Lower lobe of right lung (tissue), 2 donors: ENCODE measurements around the gene SPATA31E1. TPM values are rescaled to one million over a fixed set of nuclear protein-coding genes. Genes with fewer than 3 reads are reported as not detected.

Experiments
- ATAC-seq, 2 donors: fragments of 200-7000 bp; cut with Tn5 transposase; one replicate each; pipeline ENCODE4 v1.9.1; 2020 to 2022; ENCODE audit warnings: mild to moderate bottlenecking in 2 of 2, moderate library complexity in 2 of 2
- DNase-seq: peaks from one replicate; pipeline ENCODE4 v3.0.0-alpha.2; 2020
- H3K27ac ChIP-seq: fragments of 200-600 bp; one replicate; pipeline ENCODE4 v1.8.0; 2022
- H3K27me3 ChIP-seq: fragments of 200-600 bp; one replicate; pipeline ENCODE4 v1.8.0; 2022; ENCODE audit warnings: low read depth
- H3K36me3 ChIP-seq: fragments of 200-600 bp; one replicate; pipeline ENCODE4 v1.8.0; 2022; ENCODE audit warnings: mild to moderate bottlenecking
- H3K4me1 ChIP-seq: fragments of 200-600 bp; one replicate; pipeline ENCODE4 v1.8.0; 2022
- H3K4me3 ChIP-seq: fragments of 200-600 bp; one replicate; pipeline ENCODE4 v1.8.0; 2022; ENCODE audit warnings: mild to moderate bottlenecking
- H3K9me3 ChIP-seq: fragments of 200-600 bp; one replicate; pipeline ENCODE4 v1.8.0; 2022
- CTCF ChIP-seq: fragments of 200-600 bp; IDR thresholded peaks from one replicate; pipeline ENCODE4 v1.8.0; 2022; ENCODE audit warnings: antibody characterized with exemption, mild to moderate bottlenecking
- intact Hi-C: fragments of 100-400 bp; cut with DNase I; formaldehyde crosslinking; loops from one replicate; pipeline ENCODE4 v1.11.0; 2022
- total RNA-seq: library from RNA; stranded (reverse); fragmentation: NEBNext Ultra II Directional; extraction: Animal tissue kit (Norgen Biotek cat#: 25700); gene quantifications from one replicate; pipeline ENCODE4 v1.2.1, GENCODE V29; 2021
- donor health status: DM: no; HTN: yes; CAD: no; lungs with severe emphysema.

The SPATA31E1 gene
- total RNA-seq, 1 donor from 2014 or later: not detected

GRCh38 chr9:87863882-87864465 lies 18.7 kb upstream of the SPATA31E1 start:
- H3K36me3 ChIP-seq: no peaks in the 10 kb centered on the region
- no peaks in the 10 kb centered on the region for H3K27me3 ChIP-seq
- H3K4me3 ChIP-seq: no peak overlapping the region
- H3K4me1 ChIP-seq: no peaks in the 10 kb centered on the region
- no peak for TF ChIP-seq CTCF
- intact Hi-C loops: no loop called here
- H3K9me3 ChIP-seq: no peaks in the 10 kb centered on the region
- H3K27ac ChIP-seq: no peak overlapping the region
- DNase-seq (no peak), ATAC-seq (no peak)

GRCh38 chr9:87864915-87865314 lies 17.8 kb upstream of the SPATA31E1 start:
- no peaks in the 10 kb centered on the region for H3K36me3 ChIP-seq
- no peaks in the 10 kb centered on the region for H3K9me3 ChIP-seq
- H3K27me3 ChIP-seq: no peaks in the 10 kb centered on the region
- no peak for TF ChIP-seq CTCF
- intact Hi-C loops: no loop called here
- no peaks in the 10 kb centered on the region for H3K4me1 ChIP-seq
- ATAC-seq: no peak
- DNase-seq: no peak
- H3K27ac ChIP-seq: no peak overlapping the region
- no peak overlapping the region for H3K4me3 ChIP-seq

DNA sequence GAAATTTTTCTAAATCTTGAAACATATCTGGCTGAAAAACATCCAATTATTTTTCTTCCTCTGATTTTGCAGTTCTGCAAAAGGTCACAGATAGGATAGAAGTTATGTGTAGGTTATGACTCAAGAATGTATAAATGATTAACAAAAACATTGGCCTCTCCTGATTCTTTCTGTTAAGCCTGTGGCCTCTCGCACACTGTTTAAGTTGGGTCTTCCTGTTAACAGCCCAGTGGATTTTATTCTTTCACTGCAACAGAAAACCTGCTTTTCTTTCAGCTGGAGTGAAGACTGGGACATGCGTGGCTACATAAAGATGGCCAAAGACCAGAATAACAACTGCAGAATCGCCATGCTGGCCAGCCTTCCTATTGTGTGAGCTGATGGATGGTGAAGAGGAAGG lies 17.1 kb upstream of the SPATA31E1 start:
- Histone ChIP-seq H3K27ac (no peak overlapping the region), H3K9me3 (no peaks in the 10 kb centered on the region), H3K4me1 (no peaks in the 10 kb centered on the region), H3K36me3 (no peaks in the 10 kb centered on the region), H3K4me3 (no peak overlapping the region), H3K27me3 (no peaks in the 10 kb centered on the region)
- DNase-seq (no peak), ATAC-seq (no peak)
- intact Hi-C loops: no loop called here
- no peak for TF ChIP-seq CTCF

DNA sequence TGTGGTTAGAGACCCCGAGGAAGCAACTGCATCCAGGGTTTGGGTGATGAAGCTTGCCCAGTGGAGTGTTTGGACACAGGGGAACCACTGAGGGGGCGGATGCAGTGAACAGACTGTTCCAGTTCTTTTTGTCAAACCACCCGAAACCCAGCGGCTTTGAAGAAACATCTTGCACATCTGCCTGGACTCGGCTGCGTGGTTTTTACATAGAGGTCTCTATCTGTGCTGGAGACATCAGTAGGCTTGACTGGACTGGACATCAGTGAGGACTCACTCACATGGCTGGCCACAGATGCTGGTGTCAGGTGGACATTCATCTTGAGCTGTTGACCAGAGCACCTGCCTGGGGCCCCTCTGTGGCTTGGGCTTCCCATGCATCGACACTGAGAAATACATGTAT lies 15.3 kb upstream of the SPATA31E1 start:
- intact Hi-C loops: no loop called here

DNA sequence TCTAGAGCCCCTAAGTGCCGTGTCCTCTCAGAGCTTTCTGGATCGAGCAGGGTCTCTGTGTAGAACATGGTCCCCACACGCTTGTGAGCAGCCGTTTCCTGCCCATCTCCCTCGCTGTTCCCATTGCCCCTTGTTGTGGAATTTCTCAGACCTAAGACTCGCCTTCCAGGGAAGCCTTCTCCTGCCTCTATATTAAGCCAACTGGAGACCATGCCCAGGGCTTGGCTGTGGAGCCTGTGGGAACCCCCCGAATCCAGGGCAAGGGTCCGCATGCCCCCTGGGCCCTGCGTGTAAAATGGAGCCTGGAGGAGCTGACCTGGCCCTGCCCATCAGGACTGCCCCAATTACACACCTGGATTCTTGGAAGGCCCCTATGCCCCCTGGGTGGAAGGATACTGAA lies 14.5 kb upstream of the SPATA31E1 start:
- ATAC-seq: no peak
- DNase-seq: no peak
- TF ChIP-seq CTCF: no peak

More for the DNA sequence above, 15.3 kb upstream of the SPATA31E1 start:
- no peak overlapping the region for H3K27ac ChIP-seq
- no peak for TF ChIP-seq CTCF
- no peaks in the 10 kb centered on the region for H3K27me3 ChIP-seq
- no peaks in the 10 kb centered on the region for H3K36me3 ChIP-seq
- no peaks in the 10 kb centered on the region for H3K9me3 ChIP-seq
- no peak overlapping the region for H3K4me3 ChIP-seq
- ATAC-seq (no peak), DNase-seq (no peak)
- no peaks in the 10 kb centered on the region for H3K4me1 ChIP-seq

More for the DNA sequence above, 14.5 kb upstream of the SPATA31E1 start:
- Histone ChIP-seq H3K27ac (no peak overlapping the region), H3K27me3 (no peaks in the 10 kb centered on the region), H3K4me3 (no peak overlapping the region), H3K9me3 (no peaks in the 10 kb centered on the region), H3K36me3 (no peaks in the 10 kb centered on the region), H3K4me1 (no peaks in the 10 kb centered on the region)
- intact Hi-C loops: no loop called here
